ENCODE data around the gene MYZAP.
"Not testable (repeated sequence)": the region's sequence is repeated elsewhere in the genome, so short reads cannot be mapped to it uniquely, and the experiment has no call there.

The MYZAP gene

GRCh38 chr15:57595011-57595866, 3.5 kb downstream of the MYZAP start:
- DNase-seq: no peak

GRCh38 chr15:57596301-57596855, 4.7 kb downstream of the MYZAP start:
- DNase-seq: no peak

GRCh38 chr15:57596978-57597377, 5.3 kb downstream of the MYZAP start:
- DNase-seq: no peak

GRCh38 chr15:57597431-57597830, 5.7 kb downstream of the MYZAP start:
- DNase-seq: no peak

- no peak for DNase-seq
Observed at GRCh38 chr15:57598346-57598745, 6.6 kb downstream of the MYZAP start.

- no peak for DNase-seq
Observed at GRCh38 chr15:57599296-57599810, 7.6 kb downstream of the MYZAP start.

- DNase-seq: no peak
Observed at GRCh38 chr15:57600197-57600596, 8.5 kb downstream of the MYZAP start.

- DNase-seq: no peak
Observed at GRCh38 chr15:57604507-57604906, 12.8 kb downstream of the MYZAP start.

- DNase-seq: no peak
Observed at GRCh38 chr15:57605491-57605890, 13.8 kb downstream of the MYZAP start.

- DNase-seq: no peak
Observed at GRCh38 chr15:57606048-57606447, 14.3 kb downstream of the MYZAP start.

- no peak for DNase-seq
Observed at GRCh38 chr15:57606816-57607215, 15.1 kb downstream of the MYZAP start.

GRCh38 chr15:57607570-57608000, 15.9 kb downstream of the MYZAP start:
- DNase-seq: no peak

- DNase-seq: no peak
Observed at GRCh38 chr15:57609805-57610529, 18.3 kb downstream of the MYZAP start.

GRCh38 chr15:57611123-57611522, 19.4 kb downstream of the MYZAP start:
- DNase-seq: no peak

GRCh38 chr15:57611938-57612337, 20.2 kb downstream of the MYZAP start:
- DNase-seq: no peak

- DNase-seq: no peak
Observed at GRCh38 chr15:57614241-57614640, 22.5 kb downstream of the MYZAP start.

GRCh38 chr15:57615951-57616496, 24.3 kb downstream of the MYZAP start:
- not testable (repeated sequence) for DNase-seq

- no peak for DNase-seq
Observed at GRCh38 chr15:57618325-57618724, 26.6 kb downstream of the MYZAP start.

- DNase-seq: no peak
Observed at GRCh38 chr15:57619746-57620145, 28.0 kb downstream of the MYZAP start.

GRCh38 chr15:57624730-57625129, 33.0 kb downstream of the MYZAP start:
- no peak for DNase-seq

- no peak for DNase-seq
Observed at GRCh38 chr15:57625703-57626448, 34.2 kb downstream of the MYZAP start.

GRCh38 chr15:57626713-57627440, 35.2 kb downstream of the MYZAP start:
- no peak for DNase-seq

Measured in effector CD4-positive, alpha-beta T cell (primary cell).